Osteocyte (in vitro differentiated cells): Measurements from ENCODE around the gene KRT6A. TPM values are rescaled to one million over a fixed set of nuclear protein-coding genes. Genes with fewer than 3 reads are reported as not detected.

Experiments used
- DNase-seq: peaks from one replicate; pipeline ENCODE4 v3.0.0; 2021; ENCODE audit warnings: mixed read lengths; ENCODE audit not compliant: unreplicated experiment; ENCODE audit errors: extremely low spot score
- H3K27ac Mint-ChIP-seq: one replicate; pipeline ENCODE4 v1.8.0; 2021; ENCODE audit warnings: mild to moderate bottlenecking, mixed read lengths; ENCODE audit not compliant: unreplicated experiment
- H3K27me3 Mint-ChIP-seq: one replicate; pipeline ENCODE4 v1.8.0; 2021; ENCODE audit warnings: mixed read lengths; ENCODE audit not compliant: unreplicated experiment
- H3K36me3 Mint-ChIP-seq: one replicate; pipeline ENCODE4 v1.8.0; 2021; ENCODE audit warnings: mixed read lengths; ENCODE audit not compliant: unreplicated experiment
- H3K4me1 Mint-ChIP-seq: one replicate; pipeline ENCODE4 v1.8.0; 2021; ENCODE audit warnings: mixed read lengths; ENCODE audit not compliant: unreplicated experiment
- H3K4me3 Mint-ChIP-seq: one replicate; pipeline ENCODE4 v1.8.0; 2021; ENCODE audit warnings: mild to moderate bottlenecking, moderate library complexity, mixed read lengths; ENCODE audit not compliant: unreplicated experiment
- H3K9me3 Mint-ChIP-seq: one replicate; pipeline ENCODE4 v1.8.0; 2021; ENCODE audit warnings: mixed read lengths; ENCODE audit not compliant: unreplicated experiment
- CTCF ChIP-seq: fragments of 200-600 bp; sonication (generic); IDR thresholded peaks from 2 replicates; pipeline ENCODE4 v1.5.0; 2021; ENCODE audit warnings: antibody characterized with exemption, mild to moderate bottlenecking, moderate library complexity
- total RNA-seq: library from RNA; stranded (reverse); gene quantifications from 2 replicates; pipeline ENCODE4 v1.2.1, GENCODE V29; 2021

KRT6A gene
- total RNA-seq, 1 donor from 2014 or later: not detected

- Mint-ChIP-seq H3K9me3 (no peaks in the 10 kb centered on the region), H3K36me3 (no peaks in the 10 kb centered on the region), H3K27me3 (peaks cover 18% of the 10 kb centered on the region), H3K4me1 (peaks cover 7% of the 10 kb centered on the region), H3K4me3 (no peak overlapping the region), H3K27ac (no peak overlapping the region)
- TF ChIP-seq CTCF: no peak
- DNase-seq: no peak
These were observed 46.2 kb upstream of the KRT6A start for GRCh38 chr12:52539083-52539820.

DNA sequence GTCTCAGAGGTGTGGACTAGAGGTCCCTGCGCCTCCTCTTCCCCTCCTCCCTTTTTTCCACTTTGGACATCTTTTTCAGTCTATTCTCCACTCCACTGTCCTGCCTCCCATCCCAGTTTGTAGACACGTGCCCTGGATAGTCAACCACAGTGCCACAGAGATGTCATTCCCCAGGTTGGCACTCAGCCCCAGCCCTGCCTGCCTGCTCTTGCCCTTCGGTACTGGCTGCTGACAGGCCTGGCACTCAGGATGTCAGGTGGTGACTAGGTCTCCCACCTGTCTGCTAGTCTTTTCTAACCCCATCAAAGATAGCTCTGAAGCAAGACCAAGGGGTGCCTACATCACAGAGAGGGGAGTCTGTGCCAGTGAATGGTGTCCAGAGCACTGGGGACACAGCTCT, 44.0 kb upstream of the KRT6A start:
- no peak for TF ChIP-seq CTCF
- no peak for DNase-seq

GRCh38 chr12:52535574-52535973, 42.5 kb upstream of the KRT6A start:
- TF ChIP-seq CTCF: no peak
- Mint-ChIP-seq H3K27me3 (peaks cover 25% of the 10 kb centered on the region), H3K36me3 (no peaks in the 10 kb centered on the region), H3K4me1 (peaks cover 7% of the 10 kb centered on the region), H3K27ac (no peak overlapping the region), H3K9me3 (no peaks in the 10 kb centered on the region), H3K4me3 (no peak overlapping the region)
- DNase-seq: no peak

More for the DNA sequence above, 44.0 kb upstream of the KRT6A start:
- Mint-ChIP-seq H3K4me1 (peaks cover 7% of the 10 kb centered on the region), H3K27ac (no peak overlapping the region), H3K9me3 (no peaks in the 10 kb centered on the region), H3K4me3 (no peak overlapping the region), H3K27me3 (peaks cover 15% of the 10 kb centered on the region), H3K36me3 (no peaks in the 10 kb centered on the region)

DNA sequence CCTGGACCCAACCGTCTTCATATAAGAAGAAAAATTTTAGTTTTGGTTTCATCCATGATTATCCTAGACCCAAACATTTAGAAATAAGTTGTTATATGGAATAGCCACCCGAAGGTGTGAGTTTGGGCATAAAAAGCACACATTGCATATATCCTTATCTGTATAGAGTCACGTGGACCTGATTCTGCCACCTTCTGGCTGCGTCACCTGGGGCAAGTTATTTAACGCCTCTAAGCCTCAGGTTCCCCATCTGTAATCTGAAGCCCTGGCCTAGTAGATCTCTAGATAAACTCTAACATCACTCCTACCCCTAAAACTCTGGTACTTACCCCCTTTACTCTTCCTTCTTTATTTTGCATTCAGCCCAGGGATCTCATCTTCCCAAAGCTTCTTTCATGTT, 41.4 kb upstream of the KRT6A start:
- peaks cover 32% of the 10 kb centered on the region for H3K27me3 Mint-ChIP-seq
- H3K27ac Mint-ChIP-seq: no peak overlapping the region
- H3K4me1 Mint-ChIP-seq: peaks cover 6% of the 10 kb centered on the region
- no peak overlapping the region for H3K4me3 Mint-ChIP-seq
- H3K36me3 Mint-ChIP-seq: no peaks in the 10 kb centered on the region
- no peak for DNase-seq
- no peak for TF ChIP-seq CTCF
- no peaks in the 10 kb centered on the region for H3K9me3 Mint-ChIP-seq

- H3K36me3 Mint-ChIP-seq: no peaks in the 10 kb centered on the region
- peaks cover under 1% of the 10 kb centered on the region for H3K4me1 Mint-ChIP-seq
- DNase-seq: no peak
- TF ChIP-seq CTCF: no peak
- peaks cover 32% of the 10 kb centered on the region for H3K27me3 Mint-ChIP-seq
- no peaks in the 10 kb centered on the region for H3K9me3 Mint-ChIP-seq
- H3K4me3 Mint-ChIP-seq: no peak overlapping the region
- no peak overlapping the region for H3K27ac Mint-ChIP-seq
These were observed 40.8 kb upstream of the KRT6A start for GRCh38 chr12:52533686-52534470.
